HG03442 (cell line): ENCODE data around the gene TPSG1.

Experiments used
- ATAC-seq: cut with Tn5 transposase; IDR thresholded peaks from one replicate; pipeline ENCODE4 v1.9.1; 2021; ENCODE audit warnings: mild to moderate bottlenecking, moderate library complexity; ENCODE audit not compliant: unreplicated experiment

Gene TPSG1

DNA sequence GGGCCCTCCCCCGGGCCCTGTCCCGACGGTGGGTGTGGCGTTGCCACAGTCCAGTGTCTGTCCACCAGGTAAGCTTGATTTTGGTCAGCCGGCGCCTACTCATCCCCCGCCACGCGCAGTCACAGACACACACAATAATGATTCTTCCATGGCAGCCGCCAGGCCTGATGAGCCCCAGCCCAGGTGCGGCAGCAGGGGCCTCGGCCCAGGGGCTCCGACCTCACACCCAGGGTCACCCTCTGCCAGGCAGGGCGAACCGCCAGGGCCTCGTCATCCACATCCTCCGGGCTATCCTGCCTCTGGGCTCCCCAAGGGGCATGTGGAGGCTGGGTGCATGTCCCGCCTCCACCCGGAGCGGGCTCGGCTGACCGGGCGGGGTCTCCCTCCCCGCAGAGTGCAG lies 7.5 kb downstream of the TPSG1 start:
- ATAC-seq, result no peak

DNA sequence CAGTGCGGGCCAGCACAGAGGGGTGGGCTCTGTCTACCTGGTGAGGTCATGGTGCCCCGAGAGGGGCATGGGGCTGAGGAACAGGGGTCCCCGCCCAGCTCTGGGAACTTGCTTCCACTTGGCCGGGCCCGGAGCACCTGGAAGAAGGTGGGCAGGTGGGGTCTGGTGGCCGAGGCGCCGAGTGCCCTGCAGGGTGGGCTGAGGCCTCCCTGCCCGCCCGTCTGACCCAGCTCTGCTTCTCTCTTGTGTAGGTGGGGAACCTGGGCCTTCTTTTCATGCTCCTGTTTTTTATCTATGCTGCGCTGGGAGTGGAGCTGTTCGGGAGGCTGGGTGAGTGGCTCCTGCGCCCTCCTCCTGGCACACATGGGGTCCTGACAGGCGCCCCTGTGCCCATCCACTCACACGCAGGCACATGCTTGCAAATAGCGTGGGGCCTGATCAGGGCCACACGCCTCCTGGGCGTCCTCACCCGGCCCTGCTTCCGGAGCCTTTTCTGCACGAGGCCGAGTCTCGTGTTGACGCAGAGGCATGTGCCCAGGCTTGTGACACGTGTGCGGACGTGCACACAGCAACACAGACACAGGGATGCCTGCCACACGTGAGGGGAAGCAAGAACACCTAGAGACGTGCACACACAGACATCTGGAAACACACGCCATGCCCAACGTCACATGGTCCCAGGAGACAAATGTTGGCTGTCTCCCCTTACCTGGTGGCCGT lies 8.2 kb downstream of the TPSG1 start:
- ATAC-seq, result no peak

DNA sequence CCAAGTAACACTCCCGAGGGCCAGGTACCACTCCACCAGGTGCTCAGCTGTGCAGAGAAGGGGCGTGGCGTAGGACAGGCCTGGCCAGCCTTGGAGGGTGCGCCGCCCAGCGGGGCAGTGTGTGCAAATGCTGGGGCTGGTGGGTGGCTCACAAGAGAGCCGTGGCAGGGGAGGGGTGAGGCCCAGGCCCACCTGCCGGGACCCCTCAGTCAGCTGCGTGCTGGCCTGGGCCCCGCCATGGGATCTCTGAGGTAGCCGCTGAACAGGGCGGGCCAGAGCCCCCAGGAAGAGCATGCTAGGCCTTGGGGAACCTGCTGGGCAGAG lies 8.8 kb downstream of the TPSG1 start:
- ATAC-seq, result no peak

DNA sequence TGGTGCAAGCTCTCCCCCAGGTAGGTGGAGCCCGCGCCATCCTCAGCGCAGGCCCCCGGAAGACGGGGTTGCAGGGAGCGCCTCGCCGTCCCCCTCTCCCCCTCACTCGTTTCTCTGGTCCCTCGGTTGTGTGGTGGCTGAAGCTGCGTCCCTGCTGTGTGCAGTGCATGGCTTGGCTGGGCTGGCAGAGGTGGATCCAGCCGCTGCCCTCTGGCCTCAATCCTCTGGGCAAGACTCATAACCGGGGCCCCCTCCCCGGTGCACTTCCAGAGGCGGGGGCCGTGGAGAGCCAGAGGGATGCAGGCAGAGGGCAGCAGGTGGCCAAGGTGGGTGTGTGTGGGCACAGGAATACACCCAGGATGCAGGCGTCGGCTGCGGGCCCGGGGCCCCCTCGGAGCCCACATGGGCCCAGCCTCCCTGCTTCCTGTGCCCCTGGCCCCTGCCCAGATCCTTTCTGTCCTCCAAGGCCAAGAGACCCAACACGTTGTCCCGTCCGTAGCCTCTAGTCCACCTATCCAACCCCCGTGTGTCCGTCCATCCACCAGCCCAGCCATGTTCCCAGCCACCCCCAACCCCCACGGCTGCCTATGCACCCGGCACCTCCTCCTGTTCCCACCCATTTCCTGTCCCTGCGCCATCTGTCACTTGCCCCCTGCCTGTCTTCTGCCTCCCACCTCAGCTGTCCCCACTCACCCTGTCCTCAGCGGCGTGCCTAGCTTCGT lies 9.3 kb downstream of the TPSG1 start:
- no peak for ATAC-seq

DNA sequence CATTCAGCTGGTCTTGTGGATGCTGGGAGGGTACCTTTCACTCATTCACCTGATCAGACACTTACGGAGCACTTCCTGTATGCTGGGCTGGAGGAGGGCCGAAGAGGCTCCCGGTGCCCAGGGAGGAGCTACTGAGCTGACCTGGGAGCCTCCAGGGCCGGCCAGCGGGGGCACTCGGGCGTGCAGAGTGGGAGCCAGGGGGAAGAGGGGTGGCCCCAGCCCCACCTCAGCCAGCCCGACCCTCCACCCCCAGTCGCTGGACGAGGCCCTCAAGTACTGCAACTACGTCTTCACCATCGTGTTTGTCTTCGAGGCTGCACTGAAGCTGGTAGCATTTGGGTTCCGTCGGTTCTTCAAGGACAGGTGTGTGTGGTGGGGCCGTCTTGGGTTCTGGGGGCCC lies 10.3 kb downstream of the TPSG1 start:
- ATAC-seq, result no peak

DNA sequence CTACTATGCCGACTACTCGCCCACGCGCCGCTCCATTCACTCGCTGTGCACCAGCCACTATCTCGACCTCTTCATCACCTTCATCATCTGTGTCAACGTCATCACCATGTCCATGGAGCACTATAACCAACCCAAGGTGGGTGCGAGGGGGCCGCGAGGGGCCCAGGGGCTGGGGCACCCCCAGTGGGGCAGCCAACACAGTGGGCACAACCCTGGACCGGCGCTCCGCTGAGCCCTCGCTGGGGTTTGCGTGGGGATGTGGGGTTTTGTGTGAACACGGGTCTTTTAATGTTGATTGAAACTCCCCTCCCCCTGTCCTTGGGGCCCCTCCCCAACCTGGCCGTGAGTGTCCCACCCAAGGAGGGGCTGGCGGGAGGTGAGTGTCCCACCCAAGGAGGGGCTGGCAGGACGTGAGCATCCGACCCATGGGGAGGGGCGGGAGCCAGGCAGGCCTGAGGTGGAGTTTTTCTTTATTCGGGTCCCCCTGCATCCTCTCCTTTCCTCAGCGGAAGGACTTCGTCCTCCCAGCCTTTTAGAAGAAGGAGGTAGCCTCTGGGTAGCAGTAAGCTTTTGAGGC lies 11.2 kb downstream of the TPSG1 start:
- ATAC-seq, result no peak

DNA sequence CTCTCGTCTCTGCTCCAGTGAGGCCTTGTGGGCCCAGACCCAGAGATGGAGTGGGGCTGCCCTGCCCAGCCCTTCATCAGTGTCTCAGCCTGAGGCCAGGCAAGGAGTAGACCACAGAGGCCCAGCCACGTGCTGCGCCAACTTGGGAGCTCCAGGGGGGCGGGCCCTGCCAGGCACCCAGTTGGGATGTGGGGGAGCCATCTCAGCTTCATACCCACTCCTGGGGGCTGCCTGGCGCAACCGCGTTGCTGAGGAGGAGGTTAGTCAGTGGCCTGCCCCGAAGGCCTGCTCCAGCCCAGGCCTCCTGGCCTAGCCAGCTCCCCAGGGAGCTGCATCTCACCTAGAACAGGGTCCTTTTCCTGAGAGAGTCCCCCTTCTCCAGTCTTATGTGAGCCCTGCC lies 11.8 kb downstream of the TPSG1 start:
- ATAC-seq, result no peak

DNA sequence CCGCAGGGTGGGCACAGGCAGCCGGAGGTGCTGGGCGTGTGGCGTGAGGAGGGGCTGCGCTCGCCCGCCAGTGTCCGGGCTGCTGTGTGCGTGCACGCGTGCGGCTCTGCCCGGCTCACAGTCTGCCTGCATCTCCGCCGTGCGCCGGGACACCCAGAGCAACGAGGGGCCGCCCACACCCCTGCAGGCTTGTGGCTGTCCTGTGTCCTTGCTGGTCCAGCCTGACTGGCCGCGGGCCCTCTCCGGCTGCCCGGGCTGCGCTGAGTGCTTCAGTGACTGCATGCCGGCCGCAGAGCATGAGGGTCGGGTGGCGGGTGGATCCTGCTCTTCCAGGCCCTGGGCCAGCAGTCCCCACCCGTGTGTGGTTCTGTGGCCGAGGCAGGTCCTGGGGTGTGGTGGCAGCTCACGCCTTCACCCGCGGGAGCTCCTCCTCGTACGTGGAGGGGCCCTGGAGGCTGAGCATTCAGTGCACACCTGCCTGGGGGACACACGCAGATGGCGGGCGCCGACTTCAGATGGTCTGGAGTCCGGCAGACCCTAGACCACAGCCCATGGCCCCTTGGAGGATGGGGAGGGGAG lies 12.4 kb downstream of the TPSG1 start:
- ATAC-seq, result no peak

DNA sequence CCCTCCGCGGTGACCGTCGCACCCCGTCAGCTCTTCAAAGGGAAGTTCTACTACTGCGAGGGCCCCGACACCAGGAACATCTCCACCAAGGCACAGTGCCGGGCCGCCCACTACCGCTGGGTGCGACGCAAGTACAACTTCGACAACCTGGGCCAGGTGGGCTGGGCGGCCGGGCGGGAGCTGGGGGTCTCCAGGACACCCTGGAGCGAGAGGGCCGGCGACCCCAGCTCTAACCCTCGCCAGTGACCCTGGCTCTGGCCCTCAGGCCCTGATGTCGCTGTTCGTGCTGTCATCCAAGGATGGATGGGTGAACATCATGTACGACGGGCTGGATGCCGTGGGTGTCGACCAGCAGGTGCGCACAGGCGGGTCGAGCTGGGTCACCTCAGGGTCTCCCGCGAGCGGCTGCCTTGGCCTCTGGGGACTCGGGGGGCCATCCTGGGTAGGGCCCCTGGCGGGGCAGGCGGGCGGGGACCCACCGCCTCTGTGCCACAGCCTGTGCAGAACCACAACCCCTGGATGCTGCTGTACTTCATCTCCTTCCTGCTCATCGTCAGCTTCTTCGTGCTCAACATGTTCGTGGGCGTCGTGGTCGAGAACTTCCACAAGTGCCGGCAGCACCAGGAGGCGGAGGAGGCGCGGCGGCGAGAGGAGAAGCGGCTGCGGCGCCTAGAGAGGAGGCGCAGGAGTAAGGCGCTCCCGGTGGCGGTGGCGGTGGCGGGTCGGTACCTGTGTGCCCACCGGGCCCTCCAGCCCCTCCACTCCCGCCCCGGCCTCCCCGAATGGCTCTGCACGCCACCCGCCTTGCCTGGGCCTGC lies 13.4 kb downstream of the TPSG1 start:
- ATAC-seq, result no peak

DNA sequence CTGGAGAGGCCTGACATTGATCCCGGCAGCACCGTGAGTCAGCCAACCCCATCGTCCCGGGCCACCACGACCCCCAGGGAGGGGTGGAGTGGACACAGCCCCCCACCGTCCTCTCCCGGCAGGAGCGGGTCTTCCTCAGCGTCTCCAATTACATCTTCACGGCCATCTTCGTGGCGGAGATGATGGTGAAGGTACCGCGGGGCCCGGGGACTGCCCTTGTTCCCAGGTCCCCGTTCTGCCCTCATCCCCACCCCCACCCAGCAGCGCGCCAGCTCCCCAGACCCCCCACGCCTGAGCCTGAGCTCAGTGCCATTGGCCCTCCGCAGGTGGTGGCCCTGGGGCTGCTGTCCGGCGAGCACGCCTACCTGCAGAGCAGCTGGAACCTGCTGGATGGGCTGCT lies 14.6 kb downstream of the TPSG1 start:
- no peak for ATAC-seq

DNA sequence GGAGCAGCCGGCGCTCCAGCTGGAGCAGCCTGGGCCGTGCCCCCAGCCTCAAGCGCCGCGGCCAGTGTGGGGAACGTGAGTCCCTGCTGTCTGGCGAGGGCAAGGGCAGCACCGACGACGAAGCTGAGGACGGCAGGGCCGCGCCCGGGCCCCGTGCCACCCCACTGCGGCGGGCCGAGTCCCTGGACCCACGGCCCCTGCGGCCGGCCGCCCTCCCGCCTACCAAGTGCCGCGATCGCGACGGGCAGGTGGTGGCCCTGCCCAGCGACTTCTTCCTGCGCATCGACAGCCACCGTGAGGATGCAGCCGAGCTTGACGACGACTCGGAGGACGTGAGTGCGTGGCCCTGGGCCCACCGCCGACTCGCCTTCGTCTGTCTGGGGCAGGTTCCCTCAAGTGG lies 16.0 kb downstream of the TPSG1 start:
- no peak for ATAC-seq

DNA sequence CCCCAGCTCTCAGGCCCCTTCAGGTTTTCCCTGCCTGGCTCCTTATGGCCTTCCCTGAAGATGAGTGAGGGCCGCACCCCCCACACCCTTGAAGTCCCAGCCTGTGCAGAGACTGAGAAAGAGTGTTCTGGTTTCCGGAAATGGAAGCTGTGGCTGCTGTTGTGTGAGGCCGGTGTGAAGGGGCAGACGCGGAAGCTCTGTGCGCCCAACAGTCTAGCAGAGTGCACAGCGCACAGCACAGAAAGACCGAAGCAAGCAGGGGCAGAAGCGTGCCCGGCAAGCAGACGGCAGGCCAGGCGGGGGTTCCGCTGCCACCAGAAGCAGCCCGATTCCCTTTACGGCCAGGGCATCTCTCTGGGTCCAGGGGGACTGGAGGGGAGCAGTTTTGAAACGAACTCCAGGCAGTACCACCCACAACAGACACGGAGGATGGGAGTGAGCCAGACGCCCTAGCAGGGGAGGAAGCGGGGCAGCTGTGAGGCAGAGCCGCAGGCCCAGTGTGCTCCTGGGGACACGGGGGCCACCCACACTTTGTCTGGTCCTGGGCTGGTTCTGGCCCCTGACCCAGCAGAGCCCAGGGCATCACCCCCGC lies 16.7 kb downstream of the TPSG1 start:
- no peak for ATAC-seq

DNA sequence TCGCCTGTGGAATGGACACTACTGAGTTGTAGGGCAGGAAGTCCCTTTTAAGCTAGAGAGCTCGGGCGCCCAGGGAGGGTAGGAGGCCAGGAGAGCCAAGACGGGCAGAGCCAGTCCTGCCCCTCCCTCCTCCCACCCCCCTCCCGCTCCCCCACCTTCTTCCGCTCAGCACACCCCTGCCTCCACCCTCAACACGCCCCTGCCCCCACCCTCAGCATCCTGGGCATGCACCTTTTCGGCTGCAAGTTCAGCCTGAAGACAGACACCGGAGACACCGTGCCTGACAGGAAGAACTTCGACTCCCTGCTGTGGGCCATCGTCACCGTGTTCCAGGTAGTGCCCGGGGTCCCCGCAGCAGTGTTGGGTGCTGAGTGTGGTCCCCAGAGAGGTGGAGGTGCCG lies 18.3 kb downstream of the TPSG1 start:
- ATAC-seq, result no peak

DNA sequence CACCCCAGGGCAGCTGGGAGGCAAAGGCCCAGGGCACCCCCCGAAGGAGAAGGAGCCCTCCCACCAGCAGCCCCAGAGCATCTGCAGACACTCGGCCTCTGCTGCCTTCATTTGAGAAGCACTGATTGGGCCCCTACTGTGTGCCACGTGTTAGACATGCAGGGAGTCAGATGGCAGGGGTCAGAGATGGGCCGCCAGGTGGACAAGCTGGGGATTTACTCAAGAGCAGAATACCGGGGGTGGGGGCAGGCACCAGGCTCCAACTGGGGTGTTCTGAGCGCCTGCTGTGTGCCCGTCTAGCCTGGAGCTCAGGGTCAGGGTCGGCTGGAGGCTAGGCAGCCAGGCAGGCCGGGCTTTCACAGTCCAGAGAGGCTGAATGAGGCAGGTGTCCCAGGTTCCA lies 18.7 kb downstream of the TPSG1 start:
- ATAC-seq, result no peak

DNA sequence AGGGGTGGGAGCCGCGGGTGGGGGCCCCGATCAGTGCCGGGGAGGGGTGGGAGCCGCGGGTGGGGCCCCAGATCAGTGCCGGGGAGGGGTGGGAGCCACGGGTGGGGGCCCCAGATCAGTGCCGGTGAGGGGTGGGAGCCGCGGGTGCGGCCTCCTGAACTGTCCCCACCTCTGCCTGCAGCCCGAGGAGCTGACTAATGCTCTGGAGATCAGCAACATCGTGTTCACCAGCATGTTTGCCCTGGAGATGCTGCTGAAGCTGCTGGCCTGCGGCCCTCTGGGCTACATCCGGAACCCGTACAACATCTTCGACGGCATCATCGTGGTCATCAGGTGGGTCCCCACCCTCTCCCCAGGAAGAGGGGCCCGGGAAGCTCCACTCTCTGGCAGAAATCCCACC lies 20.1 kb downstream of the TPSG1 start:
- no peak for ATAC-seq

DNA sequence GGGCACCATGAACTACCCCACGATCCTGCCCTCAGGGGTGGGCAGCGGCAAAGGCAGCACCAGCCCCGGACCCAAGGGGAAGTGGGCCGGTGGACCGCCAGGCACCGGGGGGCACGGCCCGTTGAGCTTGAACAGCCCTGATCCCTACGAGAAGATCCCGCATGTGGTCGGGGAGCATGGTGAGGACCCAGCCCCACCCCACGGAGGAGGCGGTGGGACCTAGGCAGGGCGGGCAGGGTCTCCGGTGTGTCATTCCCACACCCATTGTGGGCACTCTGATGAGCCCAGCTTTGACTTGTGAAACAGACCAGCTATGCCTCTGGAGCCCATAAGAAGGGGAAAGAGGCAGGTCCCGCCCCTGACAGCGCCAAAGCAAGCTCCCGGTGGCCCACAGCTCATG lies 22.8 kb downstream of the TPSG1 start:
- no peak for ATAC-seq

DNA sequence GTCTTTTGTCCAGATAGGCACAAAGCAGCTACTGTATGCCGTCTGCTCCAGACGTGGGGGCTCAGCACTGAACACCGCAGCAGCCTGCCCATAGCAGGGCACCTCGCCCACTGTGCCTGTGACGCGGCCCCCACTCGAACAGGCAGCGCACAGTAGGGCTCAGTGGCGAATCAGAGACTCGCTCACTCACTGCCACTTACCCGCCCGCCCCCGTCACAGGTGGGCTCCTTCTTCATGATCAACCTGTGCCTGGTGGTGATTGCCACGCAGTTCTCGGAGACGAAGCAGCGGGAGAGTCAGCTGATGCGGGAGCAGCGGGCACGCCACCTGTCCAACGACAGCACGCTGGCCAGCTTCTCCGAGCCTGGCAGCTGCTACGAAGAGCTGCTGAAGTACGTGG lies 23.6 kb downstream of the TPSG1 start:
- no peak for ATAC-seq

DNA sequence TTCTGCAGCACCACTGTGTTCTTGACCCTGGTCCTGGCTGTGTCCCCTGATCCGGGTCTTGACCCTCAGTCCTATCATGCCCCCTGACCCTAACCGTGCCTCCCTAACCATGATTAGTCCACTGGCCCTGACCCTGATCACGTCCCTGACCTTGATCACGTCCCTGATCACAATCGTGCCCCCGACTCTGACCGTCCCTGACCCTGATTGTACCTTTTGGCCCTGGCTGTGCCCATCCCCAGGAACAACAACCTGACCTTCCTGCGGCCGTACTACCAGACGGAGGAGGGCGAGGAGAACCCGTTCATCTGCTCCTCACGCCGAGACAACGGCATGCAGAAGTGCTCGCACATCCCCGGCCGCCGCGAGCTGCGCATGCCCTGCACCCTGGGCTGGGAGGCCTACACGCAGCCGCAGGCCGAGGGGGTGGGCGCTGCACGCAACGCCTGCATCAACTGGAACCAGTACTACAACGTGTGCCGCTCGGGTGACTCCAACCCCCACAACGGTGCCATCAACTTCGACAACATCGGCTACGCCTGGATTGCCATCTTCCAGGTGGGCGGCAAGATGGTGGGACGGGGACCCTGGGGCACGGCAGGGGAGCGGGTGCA lies 24.9 kb downstream of the TPSG1 start:
- ATAC-seq, result no peak

DNA sequence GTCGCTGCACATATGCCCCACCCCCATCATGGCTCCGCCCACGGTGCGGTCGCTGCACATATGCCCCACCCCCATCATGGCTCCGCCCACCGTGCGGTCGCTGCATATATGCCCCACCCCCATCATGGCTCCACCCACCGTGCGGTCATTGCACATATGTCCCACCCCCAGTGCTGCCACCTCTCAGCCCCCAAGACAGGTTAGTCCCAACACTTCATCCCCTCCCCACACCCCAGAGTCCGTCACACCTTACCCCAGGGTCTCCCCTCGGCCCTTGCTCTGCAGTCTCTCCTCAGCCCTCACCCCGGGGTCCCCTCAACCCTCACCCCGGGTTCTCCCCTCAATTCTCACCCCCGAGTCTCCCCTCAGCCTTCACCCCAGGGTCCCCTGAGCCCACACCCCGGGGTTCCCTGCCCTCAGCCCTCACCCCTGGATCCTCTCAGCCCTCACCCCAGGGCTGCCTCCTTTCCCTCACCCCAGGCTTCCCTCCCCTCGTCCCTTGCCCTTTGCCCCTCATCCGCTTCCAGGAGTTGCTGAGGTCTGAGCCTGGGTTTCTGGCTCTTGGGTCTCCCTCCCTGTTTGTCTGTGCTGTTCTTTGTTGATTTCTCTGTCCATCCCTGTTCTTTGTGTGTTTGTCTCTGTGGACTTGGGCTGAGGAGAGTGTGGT lies 25.6 kb downstream of the TPSG1 start:
- no peak for ATAC-seq
